Germinal center (tissue), 1 donor: Measurements from ENCODE around the gene E4F1.

ENCODE experiments used
- DNase-seq: peaks from one replicate; pipeline ENCODE4 v3.0.0; 2012; ENCODE audit warnings: mixed read lengths, low spot score

E4F1 gene

DNA sequence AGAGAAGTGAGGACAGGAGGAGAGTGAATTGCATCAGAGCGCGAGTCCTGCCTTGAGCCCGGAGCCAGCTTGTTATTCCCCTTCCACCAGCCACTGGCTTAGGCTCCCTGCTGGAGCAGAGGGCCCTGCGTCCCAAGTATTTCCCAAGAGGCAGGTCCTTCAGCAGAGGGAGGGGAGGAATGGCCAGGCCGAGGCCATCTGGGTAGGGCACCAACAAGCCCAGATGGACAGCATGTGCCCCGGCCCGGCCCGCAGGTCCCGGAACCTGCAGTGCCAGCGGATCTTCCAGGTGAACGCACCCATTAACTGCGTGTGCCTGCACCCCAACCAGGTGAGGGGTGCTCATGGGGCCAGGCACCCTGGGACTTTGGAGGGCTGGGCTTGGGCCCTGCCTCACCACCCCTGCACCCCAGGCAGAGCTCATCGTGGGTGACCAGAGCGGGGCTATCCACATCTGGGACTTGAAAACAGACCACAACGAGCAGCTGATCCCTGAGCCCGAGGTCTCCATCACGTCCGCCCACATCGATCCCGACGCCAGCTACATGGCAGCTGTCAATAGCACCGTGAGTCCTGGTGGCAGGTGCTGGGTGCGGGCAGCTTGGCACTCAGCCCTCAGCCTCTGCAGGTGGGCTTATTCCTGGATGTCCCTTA, 16.5 kb upstream of the E4F1 start:
- DNase-seq, result no peak

DNA sequence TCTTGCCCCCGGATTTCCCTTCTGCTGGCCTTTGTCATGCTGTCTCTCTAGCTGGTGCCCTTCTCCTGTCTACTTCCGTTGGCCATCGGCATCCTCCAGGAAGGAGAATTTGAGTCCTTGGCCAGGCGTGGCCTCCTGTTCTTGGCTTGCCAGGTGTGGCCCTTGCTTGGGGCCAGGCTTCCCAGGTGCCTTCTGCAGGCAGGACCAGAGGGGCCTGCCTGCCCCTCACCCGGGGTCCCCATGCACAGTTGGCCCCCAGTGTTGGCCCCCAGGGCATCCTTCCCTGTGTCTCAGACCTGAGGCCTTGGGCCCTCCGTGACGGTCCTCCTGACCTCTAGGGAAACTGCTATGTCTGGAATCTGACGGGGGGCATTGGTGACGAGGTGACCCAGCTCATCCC, 15.5 kb upstream of the E4F1 start:
- no peak for DNase-seq

DNA sequence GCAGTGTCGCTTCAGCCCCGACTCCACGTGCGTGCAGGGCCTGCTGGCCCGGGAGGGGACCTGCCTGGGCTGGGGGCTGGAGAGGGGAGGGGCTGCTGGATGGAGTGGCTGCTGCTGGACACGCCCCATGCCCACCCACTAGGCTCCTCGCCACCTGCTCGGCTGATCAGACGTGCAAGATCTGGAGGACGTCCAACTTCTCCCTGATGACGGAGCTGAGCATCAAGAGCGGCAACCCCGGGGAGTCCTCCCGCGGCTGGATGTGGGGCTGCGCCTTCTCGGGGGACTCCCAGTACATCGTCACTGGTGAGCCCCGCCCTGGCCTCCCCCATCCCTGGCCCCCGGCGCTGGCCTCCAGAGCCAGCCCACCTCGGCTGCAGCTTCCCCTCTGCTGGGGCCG, 15.1 kb upstream of the E4F1 start:
- no peak for DNase-seq

GRCh38 chr16:2208772-2209171, 14.6 kb upstream of the E4F1 start:
- no peak for DNase-seq

DNA sequence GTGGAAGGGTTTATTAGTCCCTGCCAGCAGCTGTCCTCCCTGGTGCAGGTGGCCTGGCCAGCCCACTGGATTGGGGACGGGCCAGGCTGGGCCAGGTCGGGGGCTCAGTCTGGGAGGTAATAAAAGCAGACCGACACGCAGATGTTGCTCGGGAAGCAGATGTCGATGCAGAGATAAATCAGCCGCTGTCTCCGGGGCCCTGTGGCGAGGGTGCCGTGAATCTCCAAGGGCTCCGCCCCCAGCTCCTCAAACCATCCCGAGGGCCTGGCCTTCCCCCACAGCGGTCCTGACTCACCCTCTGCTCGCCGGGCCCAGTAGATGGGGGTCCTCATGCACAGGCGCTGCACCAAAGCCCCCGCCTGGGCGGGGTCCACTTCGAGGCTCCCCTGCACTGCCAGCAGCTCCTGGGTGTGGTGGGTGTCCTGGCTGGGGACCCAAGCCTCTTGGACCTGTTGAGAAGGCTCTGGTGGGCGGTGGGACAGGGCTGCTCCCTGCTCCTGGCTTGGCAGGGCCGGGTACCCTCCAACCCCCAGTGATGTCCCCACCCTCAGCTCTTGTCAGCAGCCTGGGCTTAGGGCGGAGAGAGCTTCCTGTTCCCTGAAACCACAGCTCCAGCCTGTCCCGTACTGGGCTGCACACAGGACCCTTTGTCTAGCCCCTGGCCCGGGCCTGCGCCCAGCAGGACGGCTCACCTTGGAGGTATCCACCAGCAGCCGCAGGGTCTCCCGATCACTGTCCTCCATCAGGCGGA, 14.0 kb upstream of the E4F1 start:
- DNase-seq, result no peak

- no peak for DNase-seq
Observed at GRCh38 chr16:2210009-2210332, 13.4 kb upstream of the E4F1 start.

GRCh38 chr16:2210386-2211365, 12.7 kb upstream of the E4F1 start, which contains the start of gene BRICD5:
BRICD5 (minus strand) TSS chr16:2210863; CDS start chr16:2210833, 30 bp downstream.
- DNase-seq, result no peak

GRCh38 chr16:2211923-2212347, 11.5 kb upstream of the E4F1 start:
- DNase-seq, result no peak

DNA sequence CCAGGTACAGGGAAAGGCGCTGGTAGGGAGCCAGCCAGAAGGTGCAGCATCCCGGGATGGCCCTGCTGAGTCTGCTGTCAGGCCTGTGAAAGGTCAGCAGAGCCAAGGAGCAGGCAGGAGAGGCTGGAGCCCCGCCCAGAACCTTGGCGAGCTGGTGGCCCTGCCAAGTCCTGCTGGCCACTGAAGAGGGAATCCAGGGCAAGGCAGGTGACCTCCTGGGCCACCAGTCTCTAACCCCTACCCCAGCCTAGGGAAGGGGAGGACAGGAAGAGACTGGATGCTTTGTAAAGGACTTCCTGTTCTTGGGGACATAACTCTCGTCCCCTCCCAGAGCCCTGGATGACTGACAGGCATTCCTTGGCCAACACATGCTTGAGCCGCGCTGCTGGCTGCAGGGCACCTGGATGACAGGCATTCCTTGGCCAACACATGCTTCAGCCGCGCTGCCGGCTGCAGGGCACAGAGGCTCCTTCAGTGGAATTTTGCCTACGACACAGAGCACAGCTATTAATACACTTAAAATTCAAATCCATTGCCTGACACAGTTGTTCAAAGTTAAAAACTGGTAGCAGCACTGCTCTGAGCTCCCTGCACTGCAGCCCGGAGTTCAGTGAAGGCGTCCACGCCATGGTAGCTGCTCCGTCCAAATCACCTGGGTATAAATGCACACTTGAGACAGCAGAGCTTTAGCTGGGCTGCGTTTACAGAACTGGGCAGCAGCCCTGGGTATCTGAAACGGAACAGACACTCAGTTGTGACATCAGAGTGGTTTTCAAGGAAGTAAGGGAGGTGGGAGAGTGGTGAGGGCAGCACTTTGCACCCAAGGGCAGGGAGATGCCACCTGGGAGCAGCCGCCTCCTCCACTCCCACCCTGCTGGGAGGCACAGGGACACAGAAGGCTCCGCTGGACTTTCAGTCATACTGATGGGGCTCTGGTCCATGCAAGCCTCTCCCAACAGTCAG, 10.7 kb upstream of the E4F1 start:
- no peak for DNase-seq

- DNase-seq, result no peak
Observed at GRCh38 chr16:2213817-2214718, 9.3 kb upstream of the E4F1 start.

- DNase-seq, result no peak
Observed at GRCh38 chr16:2214719-2214968, 8.7 kb upstream of the E4F1 start, which contains the start of gene PGP. PGP (minus strand) TSS chr16:2214840; CDS start chr16:2214777, 63 bp downstream.

DNA sequence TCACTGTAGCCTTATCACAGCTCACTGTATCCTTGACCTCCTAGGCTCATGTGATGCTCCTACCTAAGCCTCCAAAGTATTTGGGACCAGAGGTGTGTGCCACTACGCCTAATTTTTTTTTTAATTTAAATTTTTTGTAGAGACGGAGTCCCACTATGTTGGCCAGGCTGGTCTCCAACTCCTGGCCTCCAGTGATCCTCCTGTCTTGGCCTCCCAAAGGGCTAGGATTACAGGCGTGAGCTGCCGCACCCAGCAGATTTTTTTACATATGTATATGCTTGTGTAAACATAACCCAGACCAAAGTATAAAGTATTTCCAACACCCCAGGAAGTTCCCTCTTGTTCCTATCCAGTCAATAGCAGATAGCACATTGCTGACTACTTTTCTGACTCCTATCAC, 7.1 kb upstream of the E4F1 start:
- no peak for DNase-seq

DNA sequence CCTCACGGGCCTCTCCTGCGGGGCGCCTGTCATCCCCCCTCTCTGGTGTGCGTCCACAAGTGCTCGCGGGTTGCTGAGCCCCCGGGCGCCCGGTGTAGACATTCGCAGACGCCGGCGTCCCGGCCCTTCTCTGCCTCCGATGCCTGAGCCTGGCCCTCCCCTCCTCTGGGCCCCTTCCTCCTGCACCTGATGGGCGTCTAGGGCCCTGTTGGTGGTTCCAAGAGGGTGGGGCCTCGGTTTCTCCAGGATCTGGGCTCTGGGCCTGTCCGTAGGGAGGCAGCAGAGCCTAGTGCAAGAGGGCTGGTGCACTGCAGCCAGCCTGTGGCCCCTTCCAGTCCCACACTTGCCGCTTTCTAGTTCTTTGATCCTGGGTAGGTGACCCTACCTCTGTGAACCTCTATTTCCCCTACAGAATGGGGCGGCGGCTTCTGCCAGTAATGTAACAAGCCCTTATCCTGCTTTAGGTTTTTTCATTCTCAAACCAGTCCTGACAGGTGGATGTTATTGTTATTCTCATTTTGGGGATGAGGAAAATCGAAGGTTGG, 623 bp downstream of the E4F1 start:
- peak; percentile 54 for DNase-seq

DNA sequence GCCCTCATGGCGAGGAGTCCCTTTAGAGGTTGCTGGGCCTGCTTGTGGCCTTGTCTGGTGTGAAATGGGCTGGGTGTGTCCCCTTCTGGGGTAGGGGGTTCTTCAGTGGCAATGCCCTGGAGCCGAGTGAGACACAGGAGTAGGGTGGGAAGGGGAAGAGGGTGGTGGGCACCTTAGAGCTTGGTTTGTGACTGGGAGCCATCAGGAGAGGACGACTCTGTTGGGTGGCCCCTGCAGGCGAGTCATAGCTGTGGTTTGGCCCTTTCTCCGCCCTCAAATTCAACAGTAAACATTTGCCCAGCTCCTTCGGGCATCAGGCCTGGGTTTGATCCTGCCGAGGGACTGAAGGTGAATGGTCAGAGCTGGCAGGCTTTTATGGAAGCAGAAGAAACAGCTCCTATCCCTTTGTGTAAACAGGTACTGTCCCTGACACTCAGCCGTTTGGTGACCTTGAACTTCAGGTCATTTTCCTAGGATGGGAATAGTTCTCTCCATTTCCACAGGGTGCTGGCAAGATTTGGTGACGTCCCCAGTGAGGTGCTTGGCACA, 2.9 kb downstream of the E4F1 start:
- DNase-seq, result no peak

DNA sequence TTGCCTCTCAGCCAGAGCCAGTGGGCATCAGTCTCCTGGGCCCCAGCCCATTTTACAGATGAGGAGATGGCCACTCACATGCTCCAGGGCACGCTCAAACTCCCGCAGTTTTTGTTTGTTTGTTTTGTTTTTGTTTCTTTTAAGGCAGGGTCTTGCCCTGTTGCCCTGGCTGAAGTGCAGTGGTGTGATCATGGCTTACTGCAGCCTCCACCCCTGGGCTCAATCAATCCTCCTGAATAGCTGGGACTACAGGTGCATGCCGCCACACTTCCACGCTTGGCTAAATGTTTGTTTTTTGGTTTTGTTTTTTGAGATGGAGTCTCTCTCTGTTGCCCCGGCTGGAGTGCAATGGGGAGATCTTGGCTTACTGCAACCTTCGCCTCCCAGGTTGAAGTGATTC, 3.5 kb downstream of the E4F1 start:
- DNase-seq, result no peak

DNA sequence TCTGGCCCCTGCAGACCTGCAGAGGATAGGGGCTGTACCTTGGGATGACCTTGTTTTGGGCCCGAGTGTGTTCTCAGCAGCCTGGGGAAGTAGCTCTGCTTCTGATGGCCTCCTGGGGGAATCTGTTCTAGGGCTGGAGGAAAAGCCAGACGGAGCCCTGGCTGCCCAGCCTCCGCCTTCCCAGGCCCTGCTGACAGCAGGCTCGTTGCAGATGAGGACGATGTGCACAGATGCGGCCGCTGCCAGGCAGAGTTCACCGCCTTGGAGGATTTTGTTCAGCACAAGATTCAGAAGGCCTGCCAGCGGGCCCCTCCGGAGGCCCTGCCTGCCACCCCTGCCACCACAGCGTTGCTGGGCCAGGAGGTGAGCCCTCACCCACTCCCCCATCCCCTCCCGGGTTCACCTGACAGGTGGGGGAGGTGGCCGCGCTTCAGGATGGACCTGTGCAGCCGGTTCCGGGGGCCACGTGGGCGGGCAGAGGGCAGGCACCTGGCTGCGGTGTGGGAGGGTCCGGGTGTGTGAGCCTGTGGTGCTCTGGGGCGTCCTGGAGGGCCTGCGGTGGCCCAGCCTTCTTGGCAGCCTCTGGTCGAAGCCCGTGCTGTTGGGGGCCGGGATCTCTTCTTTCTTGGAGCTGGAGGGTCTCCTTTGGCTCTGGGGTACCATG, 4.9 kb downstream of the E4F1 start:
- DNase-seq, result no peak

DNA sequence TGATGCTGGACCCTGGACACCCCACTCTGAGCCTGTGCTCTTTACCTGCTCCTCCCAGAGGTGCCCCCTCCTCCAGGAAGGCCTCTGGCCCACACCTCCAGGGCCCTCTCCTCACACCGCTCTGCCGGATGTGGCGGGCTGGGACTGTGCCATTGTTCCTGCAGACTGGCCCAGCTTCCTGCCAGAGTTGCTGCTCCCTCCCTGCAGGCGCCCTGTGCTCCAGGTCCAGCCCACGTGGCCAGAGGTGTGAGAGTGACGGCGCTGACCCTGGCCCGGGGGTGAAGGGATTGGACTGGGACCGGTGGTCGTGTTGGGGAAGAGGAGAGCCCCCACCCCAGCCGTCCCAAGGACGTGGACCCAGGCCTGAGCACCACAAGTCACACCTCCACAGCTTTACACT, 5.7 kb downstream of the E4F1 start:
- DNase-seq, result no peak

- DNase-seq, result no peak
Observed at GRCh38 chr16:2229632-2230250, 6.3 kb downstream of the E4F1 start.

GRCh38 chr16:2230376-2230775, 7.0 kb downstream of the E4F1 start:
- DNase-seq, result no peak
